Vagina (tissue), 2 donors: Measurements from ENCODE around the gene SPINK4.

Experiments used
- CTCF ChIP-seq, 3 experiments: fragments of 450-650 bp in 2 of 3; fragments of 200-600 bp in 1 of 3; sonication (generic) in 1 of 3; IDR thresholded peaks; one replicate each; pipeline ENCODE4 v1.5.1; 2017 to 2019; ENCODE audit warnings: antibody characterized with exemption in 3 of 3, mild to moderate bottlenecking in 2 of 3, moderate library complexity in 2 of 3
- POLR2A ChIP-seq, 2 donors: fragments of 450-650 bp; IDR thresholded peaks; one replicate each; pipeline ENCODE4 v1.6.1; 2017; ENCODE audit warnings: antibody characterized with exemption in 2 of 2, mild to moderate bottlenecking in 2 of 2, moderate library complexity in 2 of 2

GRCh38 chr9:33297432-33297831 lies 57.5 kb downstream of the SPINK4 start:
- TF ChIP-seq POLR2A (IDR thresholded peaks at IDR 0.05) (no peak), CTCF (IDR thresholded peaks at IDR 0.05) (no peak)
